HTR-8/SVneo (cell line): Measurements from ENCODE around the gene KRTAP10-1.
"Not testable (repeated sequence)": the region's sequence is repeated elsewhere in the genome, so short reads cannot be mapped to it uniquely, and the experiment has no call there.

Experiments used
- DNase-seq: peaks from one replicate; pipeline ENCODE4 v3.0.0; 2011; ENCODE audit warnings: low spot score, mixed read lengths; ENCODE audit not compliant: insufficient read length
- FAIRE-seq: peaks from 2 replicates; lab custom pipeline; 2011; peaks lifted over from hg19 to GRCh38; lab: Jason Lieb, UNC

Gene KRTAP10-1

GRCh38 chr21:44550807-44551206, 10.8 kb upstream of the KRTAP10-1 start:
- FAIRE-seq (no peak), DNase-seq (no peak)

GRCh38 chr21:44550285-44550684, 10.3 kb upstream of the KRTAP10-1 start:
- FAIRE-seq, DNase-seq: not testable (repeated sequence)

DNA sequence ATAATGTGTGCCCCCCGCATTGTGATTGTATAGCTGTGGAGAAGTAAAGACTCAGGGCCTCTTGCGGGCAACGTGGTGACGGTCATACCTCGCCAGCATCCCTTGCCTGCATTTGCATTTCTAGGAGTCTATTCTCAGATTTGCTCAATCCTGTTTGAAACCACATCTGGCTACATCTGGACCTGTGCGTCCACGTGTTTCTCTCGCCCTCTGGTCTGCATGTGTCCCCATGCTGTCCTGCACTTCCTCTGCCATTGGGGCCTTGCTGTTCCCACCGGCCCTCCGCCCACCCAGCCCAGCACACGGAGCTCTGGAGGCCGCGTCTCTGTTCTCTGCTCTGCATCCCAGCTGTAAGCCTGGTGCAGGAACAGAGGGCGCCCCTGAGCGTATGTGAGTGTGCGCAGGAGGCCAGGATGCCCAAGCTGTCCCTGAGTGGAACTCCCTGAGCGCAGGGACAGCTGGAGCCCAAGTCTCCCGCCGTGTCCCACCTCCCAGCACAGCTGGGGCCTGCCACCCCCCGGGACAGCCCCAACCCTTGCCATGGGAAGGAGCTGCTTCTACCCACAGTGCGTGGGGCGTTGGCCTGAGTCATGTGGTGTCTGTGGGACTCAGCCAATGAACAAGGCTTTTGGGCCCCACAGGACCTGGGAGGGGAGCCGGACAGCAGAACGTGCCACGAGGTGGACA, 9.7 kb upstream of the KRTAP10-1 start:
- FAIRE-seq (no peak), DNase-seq (no peak)

- DNase-seq (no peak), FAIRE-seq (no peak)
Measured at GRCh38 chr21:44548922-44549321, 8.9 kb upstream of the KRTAP10-1 start.

GRCh38 chr21:44548381-44548780, 8.4 kb upstream of the KRTAP10-1 start:
- FAIRE-seq (no peak), DNase-seq (no peak)

DNA sequence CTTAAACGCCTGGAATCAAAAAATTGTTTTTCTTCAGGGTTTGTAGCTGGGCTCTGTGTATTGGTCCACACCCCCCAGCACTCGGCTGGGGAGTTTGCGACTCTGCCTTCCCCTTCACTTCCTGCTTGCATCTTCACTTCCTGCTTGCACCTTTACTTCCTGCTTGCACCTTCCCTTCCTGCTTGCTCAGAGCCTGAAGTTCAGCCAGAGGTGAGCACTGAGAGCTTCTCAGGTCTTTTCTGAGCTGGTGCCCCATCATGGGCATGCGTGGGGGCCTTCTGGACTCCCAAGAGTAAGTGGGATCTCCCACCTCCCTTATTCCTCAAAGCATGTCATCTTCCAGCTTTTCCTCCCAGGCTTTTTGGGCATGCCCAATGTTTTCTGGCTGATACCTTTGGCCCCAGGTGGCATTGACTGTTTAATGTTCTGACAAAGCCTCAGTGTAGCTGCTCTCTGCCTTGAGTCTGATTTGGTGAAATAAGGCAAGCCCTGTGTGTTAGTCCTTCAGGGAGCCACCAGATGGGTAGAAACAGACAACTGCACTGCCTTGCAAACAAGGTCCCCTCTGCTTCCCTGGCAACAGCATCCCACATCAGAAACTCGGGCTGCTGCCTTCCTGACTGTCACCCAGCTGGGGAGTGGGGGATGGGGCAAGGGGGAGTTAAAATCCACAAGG, 7.8 kb upstream of the KRTAP10-1 start:
- DNase-seq = no peak

GRCh38 chr21:44544566-44544965, 4.6 kb upstream of the KRTAP10-1 start:
- DNase-seq (no peak), FAIRE-seq (no peak)

More for the DNA sequence above, 7.8 kb upstream of the KRTAP10-1 start:
- FAIRE-seq = no peak

DNA sequence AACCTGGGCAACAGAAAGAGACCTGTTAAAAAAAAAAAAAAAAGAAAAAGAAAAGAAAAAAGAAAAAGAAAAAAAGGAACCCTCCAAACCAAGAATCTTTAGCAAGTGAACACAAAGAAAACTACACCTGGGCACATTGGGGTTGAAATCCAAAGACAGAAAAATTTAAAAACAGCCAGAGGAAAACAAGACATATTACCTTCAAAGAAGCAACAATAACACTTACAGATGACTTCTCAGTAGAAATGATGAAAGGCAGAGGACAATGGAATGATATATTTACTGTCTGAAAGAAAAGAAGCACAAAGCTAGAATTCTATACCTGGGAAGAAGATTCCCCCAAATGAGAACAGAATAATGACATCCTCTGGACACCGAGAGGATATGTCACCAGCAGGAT, 2.7 kb upstream of the KRTAP10-1 start:
- no peak for DNase-seq
- FAIRE-seq = no peak

- FAIRE-seq (no peak), DNase-seq (no peak)
Measured at GRCh38 chr21:44540741-44541288, 820 bp upstream of the KRTAP10-1 start.

DNA sequence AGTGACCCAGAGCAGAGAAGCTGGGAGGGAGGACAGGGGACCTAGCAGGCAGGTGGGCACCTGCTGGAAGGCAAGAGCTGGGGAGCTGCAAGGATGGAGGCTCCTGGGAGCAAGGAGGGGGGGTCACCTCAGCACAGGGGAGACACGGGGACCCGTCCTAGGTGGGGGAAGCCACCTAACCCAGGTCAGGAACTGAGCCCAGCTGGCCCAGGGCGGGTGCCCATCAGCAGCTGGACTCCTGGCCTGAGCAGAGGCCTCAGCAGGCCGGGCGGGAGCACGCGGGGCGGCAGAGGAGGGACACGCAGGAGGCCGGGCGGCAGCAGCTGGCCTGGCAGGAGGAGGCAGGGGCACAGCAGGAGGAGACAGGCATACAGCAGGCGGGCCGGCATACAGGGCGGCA, 949 bp downstream of the KRTAP10-1 start:
- no peak for DNase-seq
- FAIRE-seq = no peak

DNA sequence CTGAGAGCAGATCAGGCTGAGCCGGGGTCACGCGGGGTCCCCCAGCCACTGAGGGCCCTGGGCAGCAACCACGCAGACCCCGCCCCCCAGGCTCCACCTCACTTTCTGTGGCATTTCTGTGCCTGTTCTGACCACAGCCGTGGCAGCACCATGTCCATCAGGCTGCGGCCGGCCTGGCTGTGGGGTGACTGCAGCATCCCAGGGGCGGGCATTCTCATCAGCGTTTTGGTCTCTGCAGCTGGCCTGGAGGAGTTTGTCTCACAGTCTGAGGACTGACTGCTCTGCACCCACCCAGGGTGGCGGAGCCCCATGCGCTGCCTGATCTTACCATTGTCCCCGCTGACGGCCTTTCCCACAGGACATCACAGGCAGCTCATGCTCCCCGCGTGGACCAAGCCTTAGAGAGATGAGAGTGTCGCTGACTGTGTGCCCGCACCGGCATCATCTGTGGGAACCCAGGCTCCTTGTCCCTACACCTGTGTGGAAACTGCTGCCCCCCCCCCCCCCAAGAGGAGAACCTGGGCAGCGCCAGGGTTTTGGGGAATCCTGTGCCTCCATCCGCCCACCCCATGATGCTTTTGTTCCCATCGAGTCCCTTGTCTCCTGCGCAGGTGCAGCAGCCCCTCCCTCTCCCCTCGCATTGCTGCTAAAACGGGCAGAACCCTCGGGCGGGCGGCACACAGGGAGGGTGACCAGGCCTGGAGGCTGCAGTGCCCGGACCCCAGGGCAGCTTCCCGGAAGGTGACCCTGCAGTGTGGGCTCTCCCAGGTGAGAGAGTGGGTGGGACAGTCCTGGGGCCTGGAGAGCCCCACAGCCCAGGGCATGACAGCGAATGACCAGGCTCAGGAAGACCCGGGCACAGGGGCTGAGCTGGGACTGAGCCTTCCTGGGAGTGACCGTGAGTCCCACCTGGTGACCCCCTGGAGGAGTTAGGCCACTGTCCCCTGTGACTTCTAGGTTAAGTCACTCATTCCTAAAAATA, 1.8 kb downstream of the KRTAP10-1 start:
- no peak for FAIRE-seq

DNA sequence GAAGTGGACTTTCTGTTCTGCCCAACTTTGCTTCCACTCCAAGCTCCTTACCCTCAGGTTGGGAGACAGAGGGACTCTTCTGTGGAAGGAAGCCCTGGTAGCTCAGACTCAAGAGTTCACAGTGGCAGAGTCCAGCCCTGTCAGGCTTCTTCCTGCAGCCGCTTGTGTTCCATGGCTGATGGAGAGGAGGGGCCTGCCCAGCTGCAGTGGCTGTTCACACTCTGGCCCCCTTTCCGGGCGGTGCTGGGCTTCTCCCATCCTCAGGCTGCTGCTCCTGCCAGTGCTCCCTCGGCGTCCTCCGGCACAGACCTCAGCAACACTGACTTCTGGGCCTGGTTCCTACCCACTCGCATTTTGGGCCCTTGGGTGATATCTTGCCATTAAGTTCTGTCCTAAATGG, 4.0 kb downstream of the KRTAP10-1 start:
- no peak for FAIRE-seq
- no peak for DNase-seq

More for the DNA sequence above, 1.8 kb downstream of the KRTAP10-1 start:
- no peak for DNase-seq

GRCh38 chr21:44534688-44535087, 5.3 kb downstream of the KRTAP10-1 start:
- DNase-seq (no peak), FAIRE-seq (no peak)

DNA sequence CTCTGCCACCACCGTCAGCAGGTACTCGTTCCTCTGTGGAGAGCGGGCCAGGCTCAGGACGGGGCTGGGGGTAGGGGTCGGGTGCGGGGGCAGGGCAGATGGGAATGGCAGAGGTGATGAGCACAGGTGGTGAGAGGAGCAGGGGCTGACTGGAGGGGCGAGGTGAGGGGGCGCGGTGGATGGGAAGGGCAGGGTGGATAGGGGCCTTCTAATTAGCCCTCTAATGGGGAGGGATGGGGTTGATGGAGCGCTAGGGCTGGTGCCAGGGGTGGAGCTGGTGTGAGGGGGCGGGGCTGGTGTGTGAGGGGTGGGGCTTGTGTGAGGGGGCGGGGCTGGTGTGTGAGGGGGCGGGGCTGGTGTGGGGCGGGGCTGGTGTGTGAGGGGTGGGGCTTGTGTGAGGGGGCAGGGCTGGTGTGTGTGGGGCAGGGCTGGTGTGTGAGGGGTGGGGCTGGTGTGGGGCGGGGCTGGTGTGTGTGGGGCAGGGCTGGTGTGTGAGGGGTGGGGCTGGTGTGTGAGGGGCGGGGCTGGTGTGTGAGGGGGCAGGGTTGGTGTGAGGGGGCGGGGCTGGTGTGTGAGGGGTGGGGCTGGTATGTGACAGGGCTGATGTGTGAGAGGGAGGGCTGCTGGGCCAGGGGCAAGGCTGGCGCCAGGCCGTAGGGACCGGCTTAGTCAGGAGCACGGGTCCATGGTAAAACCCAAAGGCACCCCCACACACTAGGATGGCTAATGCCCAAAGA, 5.9 kb downstream of the KRTAP10-1 start:
- no peak for FAIRE-seq
- DNase-seq = no peak

DNA sequence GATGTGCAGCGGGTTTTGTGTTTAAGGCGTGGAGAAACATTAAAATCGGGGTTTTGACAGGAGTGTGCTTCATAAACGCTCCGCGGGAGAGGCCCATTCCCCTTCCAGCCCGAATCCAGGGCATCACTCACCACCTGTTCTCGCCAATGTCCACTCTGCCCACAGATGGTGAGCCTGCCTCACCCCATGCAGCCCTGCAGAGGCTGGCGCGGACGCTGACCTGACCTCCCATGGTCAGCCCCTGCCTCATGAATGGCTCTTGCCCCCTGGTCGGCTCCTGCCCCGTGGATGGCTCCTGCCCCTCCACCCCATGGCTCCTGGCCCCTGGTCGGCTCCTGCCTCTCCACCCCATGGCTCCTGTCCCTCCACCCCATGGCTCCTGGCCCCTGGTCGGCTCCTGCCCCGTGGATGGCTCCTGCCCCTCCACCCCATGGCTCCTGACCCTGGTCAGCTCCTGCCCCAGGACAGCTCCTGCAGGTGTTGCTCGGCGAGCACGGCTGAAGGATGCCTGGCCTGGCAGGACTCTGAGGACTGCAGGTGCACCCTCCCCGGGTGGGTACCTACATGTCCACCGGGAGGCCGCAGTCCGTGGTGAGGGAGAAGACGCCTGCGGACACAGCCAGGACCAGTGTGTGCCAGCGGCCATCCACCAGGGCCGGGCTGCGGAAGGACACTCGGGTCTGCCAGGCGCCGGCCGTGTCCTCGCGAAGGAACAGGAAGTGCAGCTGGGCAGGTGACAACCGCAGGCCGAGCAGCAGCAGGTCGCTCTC, 6.7 kb downstream of the KRTAP10-1 start:
- DNase-seq (no peak), FAIRE-seq (no peak)

DNA sequence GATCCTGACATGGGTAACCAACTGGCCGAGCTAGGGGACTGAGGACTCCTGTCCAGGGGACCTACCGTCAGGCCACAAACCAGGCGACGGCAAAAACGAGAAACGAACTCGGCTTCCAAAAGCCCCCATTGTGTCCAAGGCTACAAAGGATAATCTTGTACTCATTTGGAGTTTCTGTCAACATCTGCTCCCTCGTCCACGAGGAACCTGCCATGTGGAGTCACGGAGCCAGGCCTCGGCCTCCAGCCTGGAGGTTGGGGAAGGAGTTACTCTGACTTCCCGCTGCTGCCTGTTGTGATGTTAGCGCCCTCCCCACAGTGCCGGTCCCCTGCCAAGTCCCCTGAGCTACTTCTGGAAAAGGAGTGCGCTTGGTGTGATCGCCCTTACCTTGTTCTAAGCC, 7.3 kb downstream of the KRTAP10-1 start:
- DNase-seq (no peak), FAIRE-seq (no peak)

DNA sequence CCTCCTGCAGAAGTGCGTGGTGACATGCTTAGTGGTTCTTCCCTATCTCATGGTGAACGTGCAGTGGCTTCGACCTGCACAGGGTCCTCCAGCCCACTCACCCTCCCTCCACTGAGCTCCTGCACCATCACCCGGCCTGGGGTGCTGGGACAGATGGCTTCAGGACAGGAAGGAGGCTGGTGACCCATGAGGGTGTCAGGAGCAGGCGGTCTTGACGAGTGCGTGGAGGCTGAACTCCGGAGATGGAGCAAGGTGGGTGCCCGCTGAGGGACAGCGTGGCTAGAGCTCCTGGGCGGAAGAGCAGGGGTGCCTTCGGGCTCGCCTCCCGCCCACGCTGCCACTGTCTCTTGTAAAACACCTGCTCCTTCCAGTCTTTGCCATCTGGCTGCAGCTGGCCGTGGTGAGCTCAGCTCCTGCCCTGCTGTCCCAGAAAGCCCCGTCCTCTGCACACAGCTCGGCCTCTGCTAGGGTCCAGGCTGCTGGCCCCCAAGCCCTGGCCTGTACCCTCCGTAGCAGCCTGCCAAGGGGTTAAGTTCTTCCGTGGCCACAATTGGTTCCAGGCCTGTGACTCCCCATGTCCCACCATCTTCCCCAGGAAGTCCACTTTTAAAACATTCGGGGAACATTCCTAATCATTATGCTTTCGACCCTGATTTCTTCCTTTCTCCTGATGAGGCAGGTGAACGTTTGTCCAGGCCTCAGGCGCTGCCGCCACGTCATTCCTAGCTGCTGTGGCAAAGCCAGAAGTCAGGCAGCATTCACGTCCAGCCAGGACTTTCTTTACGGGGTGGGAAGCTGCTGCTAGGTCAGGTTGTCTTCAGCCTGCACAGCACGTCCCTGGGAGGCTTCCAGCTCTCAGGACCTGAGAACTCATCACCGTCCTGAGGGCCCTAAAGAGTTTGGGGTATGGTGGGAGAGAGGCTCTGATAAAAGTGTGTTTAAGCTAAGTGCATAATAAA, 8.1 kb downstream of the KRTAP10-1 start:
- FAIRE-seq = no peak
- DNase-seq = no peak
